ENCODE results near the gene GPR63. TPM values are rescaled to one million over a fixed set of nuclear protein-coding genes. Genes with fewer than 3 reads are reported as not detected.

GPR63 gene
- total and polyA plus RNA-seq, 12 donors = 0.06 to 2.5 (median 0.78) TPM

- peak in 4 of 9 donors; percentile 6 to 25 (median 20) for TF ChIP-seq CTCF (IDR thresholded peaks at IDR 0.05)
- Histone ChIP-seq H3K36me3 (no peaks in the 10 kb centered on the region), H3K27me3 (peaks cover 0 to 5% (median 0%) of the 10 kb centered on the region in 7 donors), H3K4me1 (no peaks in the 10 kb centered on the region), H3K27ac (no peak overlapping the region), H3K9me3 (no peaks in the 10 kb centered on the region), H3K4me3 (no peak overlapping the region)
- intact Hi-C loops (cut with DNase I) = loop anchor here in 3 of 10 donors (5.0 to 10.0 kb wide), 3 partner anchors 135 to 218 kb away; no protein-coding TSS in a partner anchor
- ATAC-seq (no peak), DNase-seq (no peak)
- 73 to 77% methylated on average over 4 of the region's 4 CpGs for WGBS, 2 donors
These were observed 77.1 kb downstream of the GPR63 start for GRCh38 chr6:96760153-96760687.

DNA sequence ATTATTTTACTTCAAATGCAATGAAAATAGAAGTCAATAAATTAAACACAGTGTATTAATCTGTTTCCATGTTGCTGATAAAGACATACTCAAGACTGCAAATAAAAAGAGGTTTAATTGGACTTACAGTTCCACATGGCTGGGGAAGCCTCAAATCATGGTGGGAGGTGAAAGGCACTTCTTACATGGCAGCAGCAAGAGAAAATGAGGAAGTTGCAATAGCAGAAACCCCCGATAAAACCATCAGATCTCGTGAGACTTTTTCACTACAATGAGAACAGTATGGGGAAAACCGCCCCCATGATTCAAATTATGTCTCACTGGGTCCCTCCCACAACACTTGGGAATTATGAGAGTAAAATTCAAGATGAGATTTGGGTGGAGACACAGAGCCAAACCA lies 82.2 kb downstream of the GPR63 start:
- Histone ChIP-seq H3K4me3 (no peak overlapping the region), H3K36me3 (no peaks in the 10 kb centered on the region), H3K4me1 (no peaks in the 10 kb centered on the region), H3K27me3 (no peaks in the 10 kb centered on the region), H3K9me3 (no peaks in the 10 kb centered on the region), H3K27ac (no peak overlapping the region)
- intact Hi-C loops (cut with DNase I) = no loop called here
- no peak for ATAC-seq
- DNase-seq = no peak
- TF ChIP-seq CTCF (IDR thresholded peaks at IDR 0.05) = no peak
- 71 to 72% methylated on average over 3 of the region's 3 CpGs for WGBS, 2 donors

- no peak for ATAC-seq
- Histone ChIP-seq H3K36me3 (no peaks in the 10 kb centered on the region), H3K27ac (no peak overlapping the region), H3K4me3 (no peak overlapping the region), H3K4me1 (no peaks in the 10 kb centered on the region), H3K27me3 (no peaks in the 10 kb centered on the region), H3K9me3 (no peaks in the 10 kb centered on the region)
- no peak for TF ChIP-seq CTCF (IDR thresholded peaks at IDR 0.05)
- no peak for DNase-seq
- intact Hi-C loops (cut with DNase I) = no loop called here
- 93 to 94% methylated on average over 6 of the region's 6 CpGs for WGBS, 2 donors
These were observed 87.4 kb downstream of the GPR63 start for GRCh38 chr6:96749891-96750290.

Other genes starting within 250 kb of the GPR63 start
- gene NDUFAF4, start 60.4 kb upstream of the GPR63 start, total RNA-seq = 100 to 1,000 TPM in 6 of 10 donors, 10 to 100 TPM in 4; 70.7 to 122 (median 101) TPM
- 10 to 100 TPM; 50.3 to 69.9 TPM for gene NDUFAF4, start 60.4 kb upstream of the GPR63 start, polyA plus RNA-seq
- 1 to 10 TPM in 6 of 10 donors, under 1 TPM in 4; 0.47 to 1.7 (median 1.2) TPM for gene KLHL32, start 87.3 kb upstream of the GPR63 start, total RNA-seq
- gene KLHL32, start 87.3 kb upstream of the GPR63 start, polyA plus RNA-seq = under 1 TPM; 0.10 to 0.95 TPM

All from heart right ventricle (tissue), 16 donors.